ENCODE data around the gene APCDD1L. TPM values are rescaled to one million over a fixed set of nuclear protein-coding genes. Genes with fewer than 3 reads are reported as not detected.

The APCDD1L gene
- total and polyA plus RNA-seq, 2 of the 8 experiments (the other 6 are each of a cell fraction or from before 2014, with no cell fraction given) = 0.83 to 3.1 TPM

DNA sequence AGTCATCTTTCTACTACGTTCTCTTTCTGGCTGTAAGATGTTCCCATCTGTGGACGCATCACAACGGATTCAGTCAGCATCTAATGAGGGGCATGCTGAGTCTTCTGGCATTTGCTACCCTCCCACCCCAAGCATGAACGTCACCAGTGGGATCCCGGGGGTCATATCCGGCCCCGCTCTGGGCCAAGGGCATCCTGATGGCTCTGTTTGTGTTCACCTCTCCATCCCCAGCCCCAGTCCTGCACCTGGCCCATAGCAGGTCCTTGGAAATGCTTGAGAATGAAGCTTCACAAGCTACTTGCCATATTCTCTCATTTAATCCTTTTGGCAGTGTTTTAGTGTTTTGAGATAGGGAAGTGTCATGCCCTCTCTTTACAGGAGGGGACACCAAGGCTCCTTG is 14.9 kb downstream of the APCDD1L start (continued):
- TF ChIP-seq, protein P1, sequence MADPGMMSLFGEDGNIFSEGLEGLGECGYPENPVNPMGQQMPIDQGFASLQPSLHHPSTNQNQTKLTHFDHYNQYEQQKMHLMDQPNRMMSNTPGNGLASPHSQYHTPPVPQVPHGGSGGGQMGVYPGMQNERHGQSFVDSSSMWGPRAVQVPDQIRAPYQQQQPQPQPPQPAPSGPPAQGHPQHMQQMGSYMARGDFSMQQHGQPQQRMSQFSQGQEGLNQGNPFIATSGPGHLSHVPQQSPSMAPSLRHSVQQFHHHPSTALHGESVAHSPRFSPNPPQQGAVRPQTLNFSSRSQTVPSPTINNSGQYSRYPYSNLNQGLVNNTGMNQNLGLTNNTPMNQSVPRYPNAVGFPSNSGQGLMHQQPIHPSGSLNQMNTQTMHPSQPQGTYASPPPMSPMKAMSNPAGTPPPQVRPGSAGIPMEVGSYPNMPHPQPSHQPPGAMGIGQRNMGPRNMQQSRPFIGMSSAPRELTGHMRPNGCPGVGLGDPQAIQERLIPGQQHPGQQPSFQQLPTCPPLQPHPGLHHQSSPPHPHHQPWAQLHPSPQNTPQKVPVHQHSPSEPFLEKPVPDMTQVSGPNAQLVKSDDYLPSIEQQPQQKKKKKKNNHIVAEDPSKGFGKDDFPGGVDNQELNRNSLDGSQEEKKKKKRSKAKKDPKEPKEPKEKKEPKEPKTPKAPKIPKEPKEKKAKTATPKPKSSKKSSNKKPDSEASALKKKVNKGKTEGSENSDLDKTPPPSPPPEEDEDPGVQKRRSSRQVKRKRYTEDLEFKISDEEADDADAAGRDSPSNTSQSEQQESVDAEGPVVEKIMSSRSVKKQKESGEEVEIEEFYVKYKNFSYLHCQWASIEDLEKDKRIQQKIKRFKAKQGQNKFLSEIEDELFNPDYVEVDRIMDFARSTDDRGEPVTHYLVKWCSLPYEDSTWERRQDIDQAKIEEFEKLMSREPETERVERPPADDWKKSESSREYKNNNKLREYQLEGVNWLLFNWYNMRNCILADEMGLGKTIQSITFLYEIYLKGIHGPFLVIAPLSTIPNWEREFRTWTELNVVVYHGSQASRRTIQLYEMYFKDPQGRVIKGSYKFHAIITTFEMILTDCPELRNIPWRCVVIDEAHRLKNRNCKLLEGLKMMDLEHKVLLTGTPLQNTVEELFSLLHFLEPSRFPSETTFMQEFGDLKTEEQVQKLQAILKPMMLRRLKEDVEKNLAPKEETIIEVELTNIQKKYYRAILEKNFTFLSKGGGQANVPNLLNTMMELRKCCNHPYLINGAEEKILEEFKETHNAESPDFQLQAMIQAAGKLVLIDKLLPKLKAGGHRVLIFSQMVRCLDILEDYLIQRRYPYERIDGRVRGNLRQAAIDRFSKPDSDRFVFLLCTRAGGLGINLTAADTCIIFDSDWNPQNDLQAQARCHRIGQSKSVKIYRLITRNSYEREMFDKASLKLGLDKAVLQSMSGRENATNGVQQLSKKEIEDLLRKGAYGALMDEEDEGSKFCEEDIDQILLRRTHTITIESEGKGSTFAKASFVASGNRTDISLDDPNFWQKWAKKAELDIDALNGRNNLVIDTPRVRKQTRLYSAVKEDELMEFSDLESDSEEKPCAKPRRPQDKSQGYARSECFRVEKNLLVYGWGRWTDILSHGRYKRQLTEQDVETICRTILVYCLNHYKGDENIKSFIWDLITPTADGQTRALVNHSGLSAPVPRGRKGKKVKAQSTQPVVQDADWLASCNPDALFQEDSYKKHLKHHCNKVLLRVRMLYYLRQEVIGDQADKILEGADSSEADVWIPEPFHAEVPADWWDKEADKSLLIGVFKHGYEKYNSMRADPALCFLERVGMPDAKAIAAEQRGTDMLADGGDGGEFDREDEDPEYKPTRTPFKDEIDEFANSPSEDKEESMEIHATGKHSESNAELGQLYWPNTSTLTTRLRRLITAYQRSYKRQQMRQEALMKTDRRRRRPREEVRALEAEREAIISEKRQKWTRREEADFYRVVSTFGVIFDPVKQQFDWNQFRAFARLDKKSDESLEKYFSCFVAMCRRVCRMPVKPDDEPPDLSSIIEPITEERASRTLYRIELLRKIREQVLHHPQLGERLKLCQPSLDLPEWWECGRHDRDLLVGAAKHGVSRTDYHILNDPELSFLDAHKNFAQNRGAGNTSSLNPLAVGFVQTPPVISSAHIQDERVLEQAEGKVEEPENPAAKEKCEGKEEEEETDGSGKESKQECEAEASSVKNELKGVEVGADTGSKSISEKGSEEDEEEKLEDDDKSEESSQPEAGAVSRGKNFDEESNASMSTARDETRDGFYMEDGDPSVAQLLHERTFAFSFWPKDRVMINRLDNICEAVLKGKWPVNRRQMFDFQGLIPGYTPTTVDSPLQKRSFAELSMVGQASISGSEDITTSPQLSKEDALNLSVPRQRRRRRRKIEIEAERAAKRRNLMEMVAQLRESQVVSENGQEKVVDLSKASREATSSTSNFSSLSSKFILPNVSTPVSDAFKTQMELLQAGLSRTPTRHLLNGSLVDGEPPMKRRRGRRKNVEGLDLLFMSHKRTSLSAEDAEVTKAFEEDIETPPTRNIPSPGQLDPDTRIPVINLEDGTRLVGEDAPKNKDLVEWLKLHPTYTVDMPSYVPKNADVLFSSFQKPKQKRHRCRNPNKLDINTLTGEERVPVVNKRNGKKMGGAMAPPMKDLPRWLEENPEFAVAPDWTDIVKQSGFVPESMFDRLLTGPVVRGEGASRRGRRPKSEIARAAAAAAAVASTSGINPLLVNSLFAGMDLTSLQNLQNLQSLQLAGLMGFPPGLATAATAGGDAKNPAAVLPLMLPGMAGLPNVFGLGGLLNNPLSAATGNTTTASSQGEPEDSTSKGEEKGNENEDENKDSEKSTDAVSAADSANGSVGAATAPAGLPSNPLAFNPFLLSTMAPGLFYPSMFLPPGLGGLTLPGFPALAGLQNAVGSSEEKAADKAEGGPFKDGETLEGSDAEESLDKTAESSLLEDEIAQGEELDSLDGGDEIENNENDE (IDR thresholded peaks at IDR 0.05; ENCODE audit: insufficient replicate concordance, low read length) = no peak
- TF ChIP-seq PHF8 (conservative IDR thresholded peaks at IDR 0.05; ENCODE audit: low read depth, low read length) (no peak), CEBPB (IDR thresholded peaks at IDR 0.05; ENCODE audit: low read depth, low read length) (no peak), JUND (IDR thresholded peaks at IDR 0.05; ENCODE audit: low read length) (no peak), TBP (IDR thresholded peaks at IDR 0.05; ENCODE audit: low read depth, low read length) (no peak), SIN3A (conservative IDR thresholded peaks at IDR 0.05 in 1 of 2, IDR thresholded peaks at IDR 0.05 in 1 of 2; ENCODE audit: low read depth in 1 of 2, low read length in 2 of 2) (no peak), GTF2F1 (IDR thresholded peaks at IDR 0.05; ENCODE audit: borderline replicate concordance, low read depth, low read length) (no peak), CTBP2 (IDR thresholded peaks at IDR 0.05; ENCODE audit: borderline replicate concordance, insufficient read depth, insufficient read length, low read length) (no peak), CHD1 (IDR thresholded peaks at IDR 0.05; ENCODE audit: low read depth, low read length) (no peak), FOSL1 (IDR thresholded peaks at IDR 0.05; ENCODE audit: insufficient read depth, low read depth, low read length) (no peak), ZNF274 (IDR thresholded peaks at IDR 0.05; ENCODE audit: borderline replicate concordance, extremely low read depth, low read length) (no peak), TCF12 (IDR thresholded peaks at IDR 0.05; ENCODE audit: low read depth, low read length) (no peak)
